GM20431 (cell line): ENCODE measurements around the gene ZNF827.

Source experiments
- in situ Hi-C: fragments of 300-500 bp; cut with MseI, MboI; formaldehyde crosslinking; loops from one replicate; pipeline ENCODE4 v1.15.0; 2020; ENCODE audit warnings: low sequenced_read_pairs; ENCODE audit not compliant: unreplicated experiment

Gene ZNF827

GRCh38 chr4:145938618-145939440, at the start of gene ZNF827:
TSS of gene ZNF827 (minus strand) at chr4:145938823. CDS start at chr4:145938407, 416 bp downstream.
- in situ Hi-C loops = no loop called here

- in situ Hi-C loops = no loop called here
These were observed 45.9 kb upstream of the ZNF827 start for GRCh38 chr4:145984563-145984962.

GRCh38 chr4:145982791-145983190, 44.2 kb upstream of the ZNF827 start:
- in situ Hi-C loops = no loop called here

GRCh38 chr4:145979160-145979559, 40.5 kb upstream of the ZNF827 start:
- in situ Hi-C loops = no loop called here

- in situ Hi-C loops = no loop called here
These were observed 38.1 kb upstream of the ZNF827 start for GRCh38 chr4:145976680-145977079.

- in situ Hi-C loops = no loop called here
These were observed 21.4 kb upstream of the ZNF827 start for GRCh38 chr4:145960012-145960411.

- in situ Hi-C loops = no loop called here
These were observed 18.7 kb upstream of the ZNF827 start for GRCh38 chr4:145957302-145957701.

GRCh38 chr4:145956288-145956890, 17.8 kb upstream of the ZNF827 start:
- in situ Hi-C loops = no loop called here

GRCh38 chr4:145954924-145955339, 16.3 kb upstream of the ZNF827 start:
- in situ Hi-C loops = no loop called here

GRCh38 chr4:145951931-145952330, 13.3 kb upstream of the ZNF827 start:
- in situ Hi-C loops = no loop called here

GRCh38 chr4:145945431-145946155, 7.0 kb upstream of the ZNF827 start:
- in situ Hi-C loops = no loop called here

GRCh38 chr4:145944886-145945285, 6.3 kb upstream of the ZNF827 start:
- in situ Hi-C loops = no loop called here

GRCh38 chr4:145939856-145940255, 1.2 kb upstream of the ZNF827 start:
- in situ Hi-C loops = no loop called here

- in situ Hi-C loops = no loop called here
These were observed 773 bp upstream of the ZNF827 start for GRCh38 chr4:145939441-145939750.

- in situ Hi-C loops = no loop called here
These were observed 532 bp downstream of the ZNF827 start for GRCh38 chr4:145937971-145938611.

GRCh38 chr4:145936997-145937901, 1.4 kb downstream of the ZNF827 start:
- in situ Hi-C loops = no loop called here

- in situ Hi-C loops = no loop called here
These were observed 2.3 kb downstream of the ZNF827 start for GRCh38 chr4:145936142-145936996.

- in situ Hi-C loops = no loop called here
These were observed 3.1 kb downstream of the ZNF827 start for GRCh38 chr4:145935253-145936141.
